Subcutaneous abdominal adipose tissue (tissue), 5 donors: ENCODE results near the gene CCDC28B.
A peak's percentile ranks its signal among the peaks of the same experiment; 100 is the strongest.

Experiments used
- H3K27ac ChIP-seq: one replicate; pipeline ENCODE4 v1.7.0; 2013; ENCODE audit warnings: low read depth, mild to moderate bottlenecking, inconsistent platforms, low read length, moderate library complexity
- H3K27me3 ChIP-seq, 5 donors: one replicate each; pipeline ENCODE4 v1.7.0; 2013; ENCODE audit warnings: low read length in 5 of 5, inconsistent platforms in 1 of 5; ENCODE audit not compliant: control insufficient read depth in 5 of 5, insufficient read depth in 4 of 5
- H3K36me3 ChIP-seq, 5 donors: one replicate each; pipeline ENCODE4 v1.7.0; 2013; ENCODE audit warnings: low read length in 5 of 5; ENCODE audit not compliant: control insufficient read depth in 5 of 5, insufficient read depth in 5 of 5
- H3K4me1 ChIP-seq, 5 donors: one replicate each; pipeline ENCODE4 v1.7.0; 2013; ENCODE audit warnings: low read length in 5 of 5, mild to moderate bottlenecking in 3 of 5, moderate library complexity in 1 of 5; ENCODE audit not compliant: control insufficient read depth in 5 of 5, insufficient read depth in 5 of 5
- H3K4me3 ChIP-seq, 5 donors: one replicate each; pipeline ENCODE4 v1.7.0; 2013; ENCODE audit warnings: low read length in 5 of 5, low read depth in 1 of 5
- H3K9ac ChIP-seq, 5 donors: one replicate each; pipeline ENCODE4 v1.7.0; 2013; ENCODE audit warnings: low read length in 5 of 5, mild to moderate bottlenecking in 4 of 5, moderate library complexity in 3 of 5
- H3K9me3 ChIP-seq, 5 donors: one replicate each; pipeline ENCODE4 v1.7.0; 2013; ENCODE audit warnings: low read length in 5 of 5; ENCODE audit not compliant: control insufficient read depth in 5 of 5
- donor health status: healthy.
- donor health status: healthy.
- donor health status: healthy.
- donor health status: healthy.
- donor health status: healthy.

Gene CCDC28B

GRCh38 chr1:32187850-32188249 is 12.5 kb upstream of the CCDC28B start:
- Histone ChIP-seq H3K9me3 (no peaks in the 10 kb centered on the region), H3K27ac (no peak overlapping the region), H3K4me1 (peaks cover 0 to 16% (median 12%) of the 10 kb centered on the region in 5 donors), H3K36me3 (peaks cover 23 to 92% (median 77%) of the 10 kb centered on the region in 5 donors), H3K9ac (no peak overlapping the region), H3K27me3 (no peaks in the 10 kb centered on the region), H3K4me3 (no peak overlapping the region)

- H3K4me1 ChIP-seq: peaks cover 0 to 6% (median 0%) of the 10 kb centered on the region in 5 donors
- no peak overlapping the region for H3K27ac ChIP-seq
- no peaks in the 10 kb centered on the region for H3K9me3 ChIP-seq
- no peak overlapping the region for H3K9ac ChIP-seq
- H3K4me3 ChIP-seq: no peak overlapping the region
- no peaks in the 10 kb centered on the region for H3K27me3 ChIP-seq
- peaks cover 22 to 100% (median 98%) of the 10 kb centered on the region in 5 donors for H3K36me3 ChIP-seq
Observed at GRCh38 chr1:32192220-32192948, 8.0 kb upstream of the CCDC28B start.

- no peaks in the 10 kb centered on the region for H3K9me3 ChIP-seq
- no peaks in the 10 kb centered on the region for H3K27me3 ChIP-seq
- H3K27ac ChIP-seq: no peak overlapping the region
- peaks cover 0 to 12% (median 6%) of the 10 kb centered on the region in 5 donors for H3K4me1 ChIP-seq
- H3K4me3 ChIP-seq: no peak overlapping the region
- peaks cover 16 to 87% (median 79%) of the 10 kb centered on the region in 5 donors for H3K36me3 ChIP-seq
- H3K9ac ChIP-seq: peak overlapping the region in 1 of 5 donors; percentile 4
Observed at GRCh38 chr1:32194984-32195383, 5.4 kb upstream of the CCDC28B start.

GRCh38 chr1:32195531-32195930 is 4.9 kb upstream of the CCDC28B start:
- peaks cover 14 to 82% (median 74%) of the 10 kb centered on the region in 5 donors for H3K36me3 ChIP-seq
- no peak overlapping the region for H3K27ac ChIP-seq
- no peak overlapping the region for H3K4me3 ChIP-seq

GRCh38 chr1:32195972-32196823 is 4.2 kb upstream of the CCDC28B start:
- H3K9ac ChIP-seq: no peak overlapping the region
- no peak overlapping the region for H3K4me3 ChIP-seq
- peaks cover 0 to 23% (median 18%) of the 10 kb centered on the region in 5 donors for H3K4me1 ChIP-seq
- no peak overlapping the region for H3K27ac ChIP-seq
- H3K36me3 ChIP-seq: peaks cover 14 to 75% (median 69%) of the 10 kb centered on the region in 5 donors
- H3K27me3 ChIP-seq: no peaks in the 10 kb centered on the region
- no peaks in the 10 kb centered on the region for H3K9me3 ChIP-seq

More at GRCh38 chr1:32195531-32195930, 4.9 kb upstream of the CCDC28B start:
- no peaks in the 10 kb centered on the region for H3K27me3 ChIP-seq
- no peak overlapping the region for H3K9ac ChIP-seq
- H3K4me1 ChIP-seq: peaks cover 0 to 18% (median 12%) of the 10 kb centered on the region in 5 donors
- H3K9me3 ChIP-seq: no peaks in the 10 kb centered on the region

GRCh38 chr1:32197074-32197473 is 3.3 kb upstream of the CCDC28B start:
- peaks cover 0 to 32% (median 27%) of the 10 kb centered on the region in 5 donors for H3K4me1 ChIP-seq
- peaks cover 11 to 66% (median 60%) of the 10 kb centered on the region in 5 donors for H3K36me3 ChIP-seq
- H3K9me3 ChIP-seq: no peaks in the 10 kb centered on the region
- no peak overlapping the region for H3K4me3 ChIP-seq
- H3K27ac ChIP-seq: no peak overlapping the region
- no peak overlapping the region for H3K9ac ChIP-seq
- peaks cover 0 to 2% (median 0%) of the 10 kb centered on the region in 5 donors for H3K27me3 ChIP-seq

- Histone ChIP-seq H3K27ac (no peak overlapping the region), H3K27me3 (peaks cover 0 to 2% (median 0%) of the 10 kb centered on the region in 5 donors), H3K9me3 (no peaks in the 10 kb centered on the region), H3K4me3 (no peak overlapping the region), H3K4me1 (peaks cover 0 to 33% (median 27%) of the 10 kb centered on the region in 5 donors), H3K36me3 (peaks cover 10 to 58% (median 52%) of the 10 kb centered on the region in 5 donors), H3K9ac (no peak overlapping the region)
Observed at GRCh38 chr1:32197837-32198236, 2.6 kb upstream of the CCDC28B start.

- peaks cover 8 to 52% (median 46%) of the 10 kb centered on the region in 5 donors for H3K36me3 ChIP-seq
- no peak overlapping the region for H3K4me3 ChIP-seq
- no peak overlapping the region for H3K27ac ChIP-seq
- peaks cover 0 to 33% (median 27%) of the 10 kb centered on the region in 5 donors for H3K4me1 ChIP-seq
- peaks cover 0 to 2% (median 0%) of the 10 kb centered on the region in 5 donors for H3K27me3 ChIP-seq
- no peaks in the 10 kb centered on the region for H3K9me3 ChIP-seq
- H3K9ac ChIP-seq: no peak overlapping the region
Observed at GRCh38 chr1:32198237-32199042, 2.0 kb upstream of the CCDC28B start.

- Histone ChIP-seq H3K9ac (no peak overlapping the region), H3K4me1 (peaks cover 0 to 33% (median 27%) of the 10 kb centered on the region in 5 donors), H3K4me3 (no peak overlapping the region), H3K9me3 (no peaks in the 10 kb centered on the region), H3K36me3 (peaks cover 8 to 45% (median 40%) of the 10 kb centered on the region in 5 donors), H3K27me3 (peaks cover 0 to 2% (median 0%) of the 10 kb centered on the region in 5 donors), H3K27ac (no peak overlapping the region)
Observed at GRCh38 chr1:32199043-32199716, 1.2 kb upstream of the CCDC28B start.
